ENCODE data around the gene KIF18B.

- TF ChIP-seq ZSCAN5A (CRISPR knock-in tag; IDR thresholded peaks at IDR 0.05; ENCODE audit: borderline replicate concordance): no peak
- no peak for TF ChIP-seq MXD1 (CRISPR knock-in tag; IDR thresholded peaks at IDR 0.05)
Observed at GRCh38 chr17:44898768-44899073, 48.9 kb downstream of the KIF18B start.
